GM19463 (cell line): ENCODE data around the gene CYP39A1.
"Not testable (repeated sequence)": the region's sequence is repeated elsewhere in the genome, so short reads cannot be mapped to it uniquely, and the experiment has no call there.

Experiments
- ATAC-seq: cut with Tn5 transposase; IDR thresholded peaks from one replicate; pipeline ENCODE4 v1.9.1; 2021; ENCODE audit warnings: mild to moderate bottlenecking, moderate library complexity; ENCODE audit not compliant: unreplicated experiment

The CYP39A1 gene

DNA sequence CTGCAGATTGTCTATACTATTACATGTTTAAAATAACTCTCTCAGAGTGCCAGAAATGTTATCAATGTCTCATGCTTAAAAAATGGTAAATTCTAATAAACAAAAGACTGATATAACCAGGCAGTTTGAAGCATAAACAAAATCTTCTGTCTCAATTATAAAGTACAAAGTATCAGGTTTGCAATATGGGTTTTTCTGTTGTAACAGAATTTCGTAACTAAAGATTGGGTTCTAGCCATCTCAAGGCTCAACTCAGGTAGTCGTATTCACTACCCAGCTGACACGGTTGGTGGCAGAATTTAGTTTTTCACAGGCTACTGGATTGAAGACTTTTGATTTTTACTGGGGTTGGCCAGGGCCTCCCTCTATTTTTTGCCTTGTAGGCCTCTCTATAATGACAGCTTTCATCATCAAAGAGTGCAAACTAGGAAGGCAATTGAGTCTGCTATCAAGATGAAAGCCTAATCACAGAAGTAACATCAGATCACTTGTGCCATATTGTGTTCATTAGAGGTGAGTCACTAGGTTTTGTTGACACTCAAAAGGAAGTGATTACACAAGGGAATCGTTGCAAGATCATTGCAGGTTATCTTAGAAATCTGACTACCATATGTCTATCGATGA, 3.6 kb downstream of the CYP39A1 start:
- ATAC-seq: no peak

DNA sequence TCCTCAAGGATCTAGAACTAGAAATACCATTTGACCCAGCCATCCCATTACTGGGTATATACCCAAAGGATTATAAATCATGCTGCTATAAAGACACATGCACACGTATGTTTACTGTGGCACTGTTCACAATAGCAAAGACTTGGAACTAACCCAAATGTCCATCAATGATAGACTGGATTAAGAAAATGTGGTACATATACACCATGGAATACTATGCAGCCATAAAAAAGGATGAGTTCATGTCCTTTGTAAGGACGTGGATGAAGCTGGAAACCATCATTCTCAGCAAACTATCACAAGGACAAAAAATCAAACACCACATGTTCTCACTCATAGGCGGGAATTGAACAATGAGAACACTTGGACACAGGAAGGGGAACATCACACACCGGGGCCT, 4.5 kb downstream of the CYP39A1 start:
- not testable (repeated sequence) for ATAC-seq

DNA sequence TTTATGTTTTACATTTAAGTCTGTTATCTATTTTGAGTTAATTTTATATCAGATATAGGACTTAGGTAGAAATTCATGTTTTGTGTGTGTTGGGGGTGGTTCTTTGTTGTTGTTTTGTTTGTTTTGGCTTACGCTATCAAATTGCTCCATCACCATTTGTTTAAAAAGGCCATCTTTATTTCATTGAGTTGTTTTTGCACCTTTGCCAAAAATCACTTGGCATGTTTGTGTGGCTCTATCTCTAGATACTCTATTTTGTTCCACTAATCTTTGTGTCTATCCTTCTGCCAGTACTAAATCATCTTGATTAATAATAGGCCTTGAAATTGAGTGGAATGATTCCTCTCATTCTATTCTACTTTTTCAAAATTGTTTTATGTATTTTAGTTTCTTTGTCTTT, 7.4 kb downstream of the CYP39A1 start:
- ATAC-seq: no peak

DNA sequence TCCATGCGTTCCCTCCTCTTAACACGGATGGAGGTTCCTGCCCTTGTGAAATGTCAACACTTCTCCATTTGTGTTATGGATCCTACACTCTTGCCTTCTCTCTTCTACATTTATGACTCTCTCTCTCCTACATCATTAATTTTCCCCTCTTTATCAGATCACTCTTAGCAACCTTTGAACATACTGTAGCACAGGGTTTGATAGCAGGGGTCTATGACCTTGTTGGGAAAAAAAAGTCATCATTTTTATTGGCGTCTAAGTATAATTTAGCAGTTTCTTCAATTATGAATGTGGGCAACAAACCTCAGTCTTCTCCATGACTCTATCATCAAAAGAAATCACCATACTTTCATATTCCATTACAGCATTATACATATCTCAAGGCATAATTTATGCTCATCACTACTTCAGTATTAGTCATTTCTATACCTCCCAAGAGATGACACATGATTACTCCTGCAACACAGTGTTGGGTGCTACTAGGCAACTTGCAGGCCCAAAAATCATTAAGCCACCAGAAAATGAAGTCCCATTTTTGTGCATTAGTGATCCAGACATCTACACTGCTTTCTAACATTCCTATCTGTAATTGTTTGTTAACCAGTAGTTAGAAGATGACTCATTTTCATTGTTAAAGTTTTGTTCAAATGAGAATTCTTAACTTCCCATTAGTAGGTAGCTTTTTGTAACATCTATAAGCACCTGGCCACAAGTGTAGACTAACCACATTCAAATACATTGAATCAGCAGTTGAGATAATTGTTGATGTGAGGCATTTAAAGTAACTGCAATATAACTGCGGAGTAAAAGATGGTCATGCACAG, 9.5 kb downstream of the CYP39A1 start:
- ATAC-seq: no peak

DNA sequence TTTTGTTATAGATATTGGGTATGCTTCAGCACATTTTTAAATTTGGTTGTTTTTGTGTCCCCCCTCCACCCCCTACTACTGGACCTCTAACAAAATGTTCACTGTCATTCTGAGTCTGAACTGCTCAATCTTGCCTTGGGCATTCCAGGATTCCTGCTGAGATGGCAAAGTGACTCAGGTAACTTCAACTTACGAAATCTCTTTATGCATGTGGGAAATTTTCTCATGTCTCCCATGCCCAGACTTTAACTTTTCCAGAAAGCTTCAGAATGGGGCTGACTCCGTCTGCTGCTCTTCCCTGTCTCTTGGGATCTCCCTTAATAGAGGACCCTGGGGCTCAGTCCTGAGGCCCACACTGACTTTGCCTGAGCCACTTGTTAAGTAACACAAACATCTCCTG, 14.0 kb downstream of the CYP39A1 start:
- no peak for ATAC-seq

DNA sequence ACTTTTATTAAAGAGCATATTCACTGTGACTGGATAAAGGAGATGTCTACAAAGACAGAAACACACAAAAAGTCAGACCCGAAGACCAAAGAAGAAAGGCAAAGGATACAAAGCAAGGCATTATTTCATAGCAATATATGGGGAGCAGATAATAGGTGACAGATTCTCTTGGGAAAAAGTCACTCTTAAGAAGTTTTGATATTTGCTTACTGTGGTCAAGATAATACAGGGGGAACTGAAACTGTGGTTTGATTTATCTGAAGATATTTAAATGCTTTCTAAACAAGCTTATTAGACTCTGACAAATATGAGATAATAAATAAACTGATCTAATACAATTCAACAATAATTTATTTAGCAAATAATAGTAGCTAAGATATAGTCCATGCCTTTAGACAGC, 14.7 kb downstream of the CYP39A1 start:
- ATAC-seq: no peak

DNA sequence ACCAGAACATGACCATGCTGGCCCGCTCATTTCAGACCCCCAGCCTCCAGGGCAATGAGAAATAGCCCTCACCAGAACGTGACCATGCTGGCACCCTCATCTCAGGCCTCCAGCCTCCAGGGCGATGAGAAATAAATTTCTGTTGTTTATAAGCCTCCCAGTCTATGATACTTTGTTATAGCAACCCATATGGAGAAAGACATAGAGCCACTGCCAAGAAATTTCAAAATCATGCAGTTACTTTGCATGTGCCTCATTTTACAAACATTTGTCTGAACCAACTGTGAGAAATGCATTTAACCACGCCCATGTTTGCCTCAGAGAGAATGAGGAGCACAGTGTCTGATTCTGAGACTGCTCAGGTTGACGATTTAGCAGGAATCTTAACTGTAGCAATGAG, 15.5 kb downstream of the CYP39A1 start:
- ATAC-seq: no peak

DNA sequence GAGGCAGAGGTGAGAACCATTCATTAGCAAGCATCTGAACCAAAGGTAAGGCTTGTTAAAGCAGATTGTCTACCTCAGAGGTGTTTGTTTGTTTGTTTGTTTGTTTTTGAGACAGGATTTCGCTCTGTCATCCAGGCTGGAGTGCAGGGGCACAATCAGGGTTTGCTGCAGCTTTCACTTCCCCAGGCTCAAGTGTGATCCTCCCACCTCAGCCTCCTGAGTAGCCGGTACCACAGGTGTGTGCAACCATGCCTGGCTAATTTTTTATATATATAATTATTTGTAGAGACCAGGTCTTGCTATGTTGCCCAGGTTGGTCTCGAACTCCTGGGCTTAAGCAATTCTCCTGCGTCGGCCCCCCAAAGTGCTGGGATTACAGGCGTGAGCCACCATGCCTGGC, 17.2 kb downstream of the CYP39A1 start:
- ATAC-seq: no peak

DNA sequence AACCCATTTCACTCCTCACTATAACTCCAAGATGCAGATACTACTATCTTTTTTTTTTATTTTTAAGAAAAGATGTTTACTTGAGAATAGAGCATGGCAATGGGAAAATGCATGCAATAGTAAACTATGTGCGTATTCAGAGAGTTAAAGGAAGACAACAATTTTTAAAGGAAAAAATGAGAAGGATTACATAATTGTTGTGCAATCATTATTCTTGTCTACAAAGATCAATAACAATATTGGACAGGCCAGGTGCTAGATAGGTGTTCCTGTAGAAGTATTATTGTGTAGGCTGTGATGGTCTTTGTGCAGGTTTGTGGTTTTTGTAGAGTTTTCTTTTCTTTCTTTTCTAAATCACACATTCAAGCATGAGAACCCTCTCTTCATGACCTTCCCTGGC, 20.6 kb downstream of the CYP39A1 start:
- ATAC-seq: no peak

DNA sequence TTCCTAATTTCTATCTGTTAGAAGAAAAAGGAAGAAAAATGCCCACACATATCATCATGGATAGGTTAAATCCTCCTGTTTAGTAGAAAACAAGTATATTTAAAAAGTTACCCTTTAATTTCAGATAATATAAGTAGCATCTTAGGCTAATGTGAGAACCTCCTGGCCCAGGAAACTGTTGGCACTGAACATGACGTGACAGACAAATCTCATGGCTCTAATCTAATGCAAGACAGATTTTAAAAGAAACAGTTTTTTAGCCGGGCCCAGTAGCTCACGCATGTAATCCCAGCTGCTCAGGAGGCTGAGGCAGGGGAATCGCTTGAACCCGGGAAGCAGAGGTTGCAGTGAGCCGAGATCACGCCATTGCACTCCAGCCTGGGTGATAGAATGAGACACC, 22.9 kb downstream of the CYP39A1 start:
- no peak for ATAC-seq

DNA sequence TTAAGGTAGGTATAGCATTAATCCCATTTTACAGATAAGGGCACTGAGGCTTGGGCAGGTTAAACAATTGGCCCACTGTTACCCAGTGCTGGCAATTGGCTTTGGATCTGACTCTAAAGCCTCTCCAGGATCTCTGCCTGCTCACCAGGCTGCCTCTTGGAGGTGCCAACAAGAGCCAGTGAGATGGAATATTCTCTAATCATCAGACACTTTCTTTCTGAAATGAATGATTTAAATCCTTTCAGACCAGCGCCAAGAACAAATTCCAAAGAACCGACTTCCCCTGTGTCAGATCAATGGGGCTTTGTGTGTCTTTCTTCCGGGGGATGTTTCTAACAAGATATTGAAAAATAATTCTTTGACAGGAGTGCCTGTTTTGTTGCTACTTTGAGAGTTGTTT, 23.6 kb downstream of the CYP39A1 start:
- no peak for ATAC-seq

DNA sequence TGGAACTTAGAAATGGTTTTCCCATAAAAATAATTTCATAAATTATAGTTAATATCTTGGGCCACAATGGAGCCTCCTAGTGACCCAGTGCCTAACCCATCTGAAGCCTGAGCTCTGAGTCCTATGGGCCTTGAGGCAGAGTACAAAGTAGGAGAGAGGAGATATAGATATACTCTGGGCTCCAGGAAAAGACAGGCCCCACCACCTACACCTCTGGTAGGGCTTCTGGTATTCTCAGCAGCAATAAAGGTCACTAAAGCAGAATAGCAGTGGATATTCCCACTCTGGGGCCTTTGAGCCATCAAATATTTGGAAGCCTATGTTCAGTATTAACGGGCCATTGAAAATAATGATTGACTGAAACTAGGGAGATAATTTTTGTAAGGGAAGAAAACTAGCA, 24.1 kb downstream of the CYP39A1 start:
- no peak for ATAC-seq

DNA sequence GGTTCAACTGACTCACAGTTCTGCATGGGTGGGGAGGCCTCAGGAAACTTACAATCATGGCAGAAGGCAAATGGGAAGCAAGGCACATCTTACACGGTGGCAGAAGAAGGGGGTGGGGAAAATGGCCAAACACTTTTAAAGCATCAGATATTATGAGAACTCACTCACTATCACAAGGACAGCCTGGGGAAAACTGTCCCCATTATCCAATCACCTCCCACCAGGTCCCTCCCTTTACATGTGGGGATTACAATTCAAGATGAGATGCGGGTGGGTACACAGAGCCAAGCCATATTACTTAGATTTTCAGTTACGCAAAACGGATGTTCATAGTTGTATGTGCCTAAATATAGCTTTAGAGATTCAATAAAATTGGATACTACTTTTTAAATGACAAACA, 25.6 kb downstream of the CYP39A1 start:
- ATAC-seq: no peak

DNA sequence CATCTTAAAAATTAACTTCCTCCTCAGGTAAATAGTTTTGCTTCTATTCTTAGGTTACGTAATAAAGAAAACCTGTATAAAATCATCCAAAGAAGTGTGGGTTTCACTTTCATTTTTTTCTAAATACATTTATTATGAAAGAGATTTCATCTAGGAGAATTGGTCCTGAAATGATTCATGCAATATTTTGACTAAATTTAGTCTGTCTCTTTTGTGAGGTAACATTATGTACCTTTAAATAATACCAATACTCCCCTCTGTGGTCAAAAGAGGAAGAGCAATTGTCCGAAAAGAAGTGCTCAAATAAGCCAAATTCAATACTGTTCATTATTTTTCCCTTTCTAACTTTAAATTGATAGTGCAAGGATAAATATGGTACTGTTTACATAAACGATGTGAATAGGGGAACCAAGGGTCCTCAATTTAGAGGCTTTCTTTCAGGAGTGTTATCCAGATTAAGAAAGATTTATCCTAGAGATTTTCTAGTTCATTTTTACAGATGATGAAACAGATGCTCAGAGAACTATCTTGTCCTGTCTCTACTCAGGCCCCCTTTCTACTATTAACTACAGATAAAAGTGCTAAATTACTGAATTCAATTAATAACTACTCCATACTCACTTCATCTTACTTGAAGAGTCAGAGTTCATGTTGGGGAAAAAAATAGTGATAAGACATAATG, 26.2 kb downstream of the CYP39A1 start:
- ATAC-seq: peak; percentile 63

DNA sequence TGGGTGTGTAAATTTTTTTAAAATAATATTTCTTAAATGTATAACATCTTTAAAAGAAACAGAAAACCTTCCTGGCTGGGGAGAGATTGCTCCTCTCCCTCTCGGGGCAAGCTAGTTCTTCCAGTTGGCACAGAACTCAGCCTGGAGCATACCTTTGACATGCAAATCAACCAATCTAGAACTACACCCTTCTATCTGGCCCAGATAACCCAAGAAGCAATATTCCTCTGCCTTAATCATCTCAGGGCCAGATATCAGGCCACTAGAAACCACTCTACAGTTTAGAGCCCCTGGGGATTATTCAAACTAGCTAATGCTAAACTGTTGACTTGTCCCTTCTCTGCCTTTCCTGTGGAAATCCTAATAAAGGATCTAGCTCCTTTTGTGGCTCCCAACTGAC, 33.9 kb downstream of the CYP39A1 start:
- no peak for ATAC-seq

DNA sequence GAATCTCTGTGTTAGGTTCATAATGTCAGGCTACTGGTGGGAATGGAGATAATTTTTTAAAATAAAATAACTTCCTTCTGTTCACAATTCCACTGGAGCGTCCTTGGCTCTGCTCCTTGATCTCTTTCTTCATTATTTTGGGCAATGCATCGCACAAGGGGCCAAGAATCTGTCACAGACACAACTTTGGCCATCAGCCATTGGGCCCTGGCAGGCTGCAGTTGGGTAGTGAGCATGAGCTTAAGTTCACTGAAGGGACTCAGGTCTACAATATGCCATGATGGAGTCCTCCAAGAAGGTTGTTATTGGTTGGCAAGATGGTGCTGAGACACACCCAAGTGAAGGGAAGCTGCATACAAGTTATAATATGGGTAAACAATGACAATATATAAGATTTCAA, 40.0 kb downstream of the CYP39A1 start:
- no peak for ATAC-seq

DNA sequence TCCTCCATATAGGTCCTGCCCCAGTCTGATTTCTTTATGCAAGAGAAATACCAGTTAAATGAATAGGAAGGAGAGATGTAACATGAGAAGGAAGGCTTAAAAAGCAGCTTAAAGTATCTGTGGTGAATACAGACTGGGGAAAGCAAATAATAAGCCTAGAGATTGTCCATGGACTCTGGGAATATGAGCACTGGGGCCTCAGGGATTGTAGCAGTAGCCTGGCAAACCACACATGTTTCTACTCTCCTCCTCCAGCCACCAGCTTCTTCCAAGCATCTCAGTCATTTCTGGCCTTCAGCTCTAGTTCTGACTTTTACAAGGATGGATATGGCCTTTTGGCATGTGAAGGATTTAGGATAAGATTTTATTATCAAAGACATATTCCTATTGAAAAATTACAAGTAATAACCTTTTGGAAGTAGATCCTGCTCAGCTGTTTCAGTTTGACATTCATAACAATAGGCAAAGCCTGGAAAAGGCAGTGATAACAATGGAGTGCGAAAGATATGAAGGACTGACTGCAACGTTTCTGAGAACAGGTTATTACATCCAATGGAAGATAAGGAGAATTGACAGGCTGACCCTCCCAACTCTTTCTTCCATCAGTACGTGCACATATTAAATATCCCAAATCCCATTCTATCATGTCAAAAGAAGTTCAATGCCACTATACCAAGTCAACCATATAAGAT, 41.6 kb downstream of the CYP39A1 start:
- no peak for ATAC-seq

DNA sequence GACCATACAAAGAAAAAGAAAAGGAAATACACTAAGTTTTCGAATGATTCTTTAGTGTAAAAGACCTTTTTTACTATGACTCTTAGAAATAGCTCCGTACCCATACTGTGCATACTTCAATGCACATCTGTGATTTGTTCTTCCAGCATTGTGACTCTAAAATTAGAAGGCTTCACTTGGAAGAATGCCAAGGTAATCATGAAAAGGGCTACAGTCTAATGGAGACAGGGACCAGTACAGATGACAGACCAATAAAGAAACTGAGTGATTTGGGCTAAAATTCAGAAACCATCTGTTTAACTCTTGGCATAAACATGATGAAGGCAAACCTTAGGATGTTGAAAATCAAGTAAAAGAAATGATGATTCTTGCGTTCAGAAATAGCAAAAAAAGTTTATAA, 46.3 kb downstream of the CYP39A1 start:
- no peak for ATAC-seq

DNA sequence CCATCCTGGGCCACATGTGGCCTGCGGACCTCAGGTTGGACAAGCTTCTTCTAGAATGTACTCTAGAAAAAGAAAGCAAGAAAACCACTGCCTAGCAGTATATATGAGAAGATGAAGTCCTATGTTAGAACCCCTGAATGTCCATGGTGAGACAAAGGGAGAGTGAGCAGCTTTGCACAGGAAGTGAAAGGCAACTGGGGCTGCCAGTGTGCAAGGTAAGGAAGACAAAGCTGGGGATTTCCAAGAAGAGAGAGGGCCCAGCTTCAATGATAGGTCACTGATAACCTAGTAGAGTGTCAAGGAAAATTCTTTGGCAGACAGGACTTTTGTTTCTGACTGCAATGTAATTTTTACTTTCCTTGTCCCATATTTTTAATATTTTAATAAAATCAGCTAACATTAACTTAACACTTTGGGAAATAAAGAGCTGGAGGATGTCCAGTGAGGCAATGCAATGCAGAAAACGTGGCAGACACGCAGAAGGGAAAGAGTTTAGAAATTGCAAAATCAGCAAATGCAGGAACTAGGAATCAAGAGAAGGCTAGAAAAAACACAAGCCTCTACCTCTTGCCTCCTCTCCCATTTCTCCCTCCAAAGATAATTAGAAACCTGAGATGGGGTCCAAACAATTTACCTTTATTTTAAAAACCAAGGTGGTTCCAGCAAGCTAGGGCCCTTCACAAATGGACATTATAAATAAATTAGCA, 47.4 kb downstream of the CYP39A1 start:
- peak; percentile 94 for ATAC-seq

DNA sequence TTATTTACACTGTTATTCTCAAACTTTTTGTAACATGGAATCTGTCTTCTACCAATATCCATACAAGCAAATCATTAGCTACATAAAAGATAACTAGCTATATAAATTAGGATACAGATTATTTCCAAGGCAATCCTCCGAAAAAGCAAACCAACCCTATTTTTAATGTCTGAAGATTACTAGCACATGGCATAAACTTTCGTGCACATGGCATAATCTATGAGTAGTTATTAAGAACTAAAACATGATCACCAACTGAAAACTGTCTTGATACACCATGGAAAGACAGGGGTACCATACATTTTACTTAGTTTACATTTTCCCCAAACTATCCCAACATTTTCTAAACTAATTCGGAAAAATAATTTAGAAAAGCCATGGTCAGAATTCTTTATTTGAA, 54.4 kb downstream of the CYP39A1 start:
- ATAC-seq: no peak

DNA sequence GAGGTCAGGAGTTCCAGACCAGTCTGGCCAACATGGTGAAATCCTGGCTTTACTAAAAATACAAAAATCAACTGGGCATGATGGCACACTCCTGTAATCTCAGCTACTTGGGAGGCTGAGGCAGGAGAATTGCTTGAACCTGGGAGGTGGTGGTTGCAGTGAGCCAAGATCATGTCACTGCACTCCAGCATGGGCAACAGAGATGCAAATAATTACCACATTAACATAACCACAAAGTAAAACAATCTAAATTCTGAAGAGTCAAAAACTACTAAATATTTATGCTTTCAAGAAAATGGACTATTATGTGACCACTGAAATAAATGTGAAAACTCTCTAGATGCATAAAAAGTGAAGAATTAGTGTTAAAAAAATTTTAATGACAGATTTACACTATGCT, 59.9 kb downstream of the CYP39A1 start:
- ATAC-seq: no peak
